Stomach smooth muscle (tissue), 2 donors: Measurements from ENCODE around the gene MAPK8IP1.

Experiments
- H3K27ac ChIP-seq: one replicate; pipeline ENCODE4 v1.7.0; 2013; ENCODE audit warnings: mild to moderate bottlenecking, low read length, inconsistent platforms
- H3K27me3 ChIP-seq, 2 donors: one replicate each; pipeline ENCODE4 v1.7.0; 2013; ENCODE audit warnings: low read length in 2 of 2; ENCODE audit not compliant: insufficient read depth in 2 of 2, control insufficient read depth in 1 of 2
- H3K36me3 ChIP-seq, 2 donors: one replicate each; pipeline ENCODE4 v1.7.0; 2013; ENCODE audit warnings: low read length in 2 of 2; ENCODE audit not compliant: control insufficient read depth in 2 of 2, insufficient read depth in 2 of 2
- H3K4me1 ChIP-seq: one replicate; pipeline ENCODE4 v1.7.0; 2013; ENCODE audit warnings: low read length; ENCODE audit not compliant: control insufficient read depth, insufficient read depth
- H3K4me3 ChIP-seq, 2 donors: one replicate each; pipeline ENCODE4 v1.7.0; 2013; ENCODE audit warnings: low read length in 2 of 2
- H3K9ac ChIP-seq, 2 donors: one replicate each; pipeline ENCODE4 v1.7.0; 2013; ENCODE audit warnings: low read length in 2 of 2, mild to moderate bottlenecking in 1 of 2
- H3K9me3 ChIP-seq, 2 donors: one replicate each; pipeline ENCODE4 v1.7.0; 2013; ENCODE audit warnings: low read length in 2 of 2; ENCODE audit not compliant: control insufficient read depth in 2 of 2
- donor health status: healthy.
- donor health status: Pancreatic carcinoma.

MAPK8IP1 gene

GRCh38 chr11:45909594-45910475, 24.4 kb downstream of the MAPK8IP1 start:
- H3K4me3 ChIP-seq: no peak overlapping the region
- H3K36me3 ChIP-seq: peaks cover 15 to 29% of the 10 kb centered on the region in 2 donors
- H3K4me1 ChIP-seq: peaks cover 8% of the 10 kb centered on the region
- no peaks in the 10 kb centered on the region for H3K9me3 ChIP-seq
- no peaks in the 10 kb centered on the region for H3K27me3 ChIP-seq
- no peak overlapping the region for H3K9ac ChIP-seq
- H3K27ac ChIP-seq: no peak overlapping the region

DNA sequence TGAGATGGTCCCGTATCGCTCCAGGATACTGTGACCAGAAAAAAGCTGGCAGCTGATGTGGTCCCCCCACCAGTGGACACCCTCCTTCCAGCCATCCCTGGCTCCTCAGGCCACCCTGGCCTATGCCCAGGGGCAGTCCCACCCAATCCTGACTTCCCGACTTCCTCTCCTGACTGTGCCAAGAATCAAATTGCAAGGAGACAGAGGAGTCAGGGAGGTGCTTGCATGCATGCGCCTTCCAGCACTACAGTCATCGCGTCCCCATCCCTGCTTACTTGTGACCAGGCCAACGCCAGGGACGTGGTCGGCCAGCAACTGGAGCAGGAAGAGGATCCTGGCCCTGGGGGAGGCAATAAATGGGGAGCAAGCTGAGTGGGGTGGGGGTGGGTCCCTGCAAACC, 25.2 kb downstream of the MAPK8IP1 start:
- H3K27me3 ChIP-seq: no peaks in the 10 kb centered on the region
- peaks cover 20 to 36% of the 10 kb centered on the region in 2 donors for H3K36me3 ChIP-seq

GRCh38 chr11:45913514-45913913, 28.1 kb downstream of the MAPK8IP1 start:
- peaks cover 21 to 41% of the 10 kb centered on the region in 2 donors for H3K36me3 ChIP-seq
- no peak overlapping the region for H3K9ac ChIP-seq
- no peak overlapping the region for H3K27ac ChIP-seq
- peaks cover 16% of the 10 kb centered on the region for H3K4me1 ChIP-seq
- no peak overlapping the region for H3K4me3 ChIP-seq
- H3K9me3 ChIP-seq: no peaks in the 10 kb centered on the region
- H3K27me3 ChIP-seq: no peaks in the 10 kb centered on the region

More for the DNA sequence above, 25.2 kb downstream of the MAPK8IP1 start:
- H3K4me1 ChIP-seq: peaks cover 8% of the 10 kb centered on the region
- H3K9me3 ChIP-seq: no peaks in the 10 kb centered on the region
- H3K4me3 ChIP-seq: no peak overlapping the region
- no peak overlapping the region for H3K27ac ChIP-seq
- no peak overlapping the region for H3K9ac ChIP-seq

- no peak overlapping the region for H3K4me3 ChIP-seq
- no peak overlapping the region for H3K27ac ChIP-seq
- H3K4me1 ChIP-seq: peaks cover 19% of the 10 kb centered on the region
- H3K9ac ChIP-seq: no peak overlapping the region
- H3K9me3 ChIP-seq: no peaks in the 10 kb centered on the region
- H3K27me3 ChIP-seq: no peaks in the 10 kb centered on the region
- H3K36me3 ChIP-seq: peaks cover 21 to 41% of the 10 kb centered on the region in 2 donors
These were observed 28.6 kb downstream of the MAPK8IP1 start for GRCh38 chr11:45913942-45914635.

DNA sequence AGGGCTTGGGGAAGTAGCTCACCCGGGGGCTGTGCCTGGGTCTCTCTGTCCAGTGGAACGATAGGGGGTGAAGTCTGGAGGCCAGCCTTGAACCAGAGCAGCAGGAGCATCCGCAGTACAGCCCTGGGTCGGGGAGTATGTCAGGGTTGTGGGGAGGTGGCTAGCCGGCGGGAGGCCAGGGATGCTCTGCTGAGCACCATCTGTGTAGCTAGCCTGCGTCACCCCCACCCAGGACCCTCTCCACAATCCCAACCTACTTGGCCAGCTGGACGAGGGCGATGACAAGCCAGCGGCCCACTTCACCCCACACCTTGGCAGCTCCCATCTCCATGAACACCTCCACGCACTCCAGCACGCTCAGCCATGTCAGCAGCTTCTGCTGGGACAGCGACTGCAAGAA, 30.0 kb downstream of the MAPK8IP1 start:
- no peaks in the 10 kb centered on the region for H3K27me3 ChIP-seq
- H3K9me3 ChIP-seq: no peaks in the 10 kb centered on the region
- no peak overlapping the region for H3K4me3 ChIP-seq
- no peak overlapping the region for H3K27ac ChIP-seq
- peaks cover 19 to 36% of the 10 kb centered on the region in 2 donors for H3K36me3 ChIP-seq
- H3K9ac ChIP-seq: no peak overlapping the region
- peaks cover 19% of the 10 kb centered on the region for H3K4me1 ChIP-seq

GRCh38 chr11:45917286-45917622, 31.8 kb downstream of the MAPK8IP1 start:
- Histone ChIP-seq H3K36me3 (peaks cover 16 to 29% of the 10 kb centered on the region in 2 donors), H3K4me1 (peaks cover 25% of the 10 kb centered on the region)

DNA sequence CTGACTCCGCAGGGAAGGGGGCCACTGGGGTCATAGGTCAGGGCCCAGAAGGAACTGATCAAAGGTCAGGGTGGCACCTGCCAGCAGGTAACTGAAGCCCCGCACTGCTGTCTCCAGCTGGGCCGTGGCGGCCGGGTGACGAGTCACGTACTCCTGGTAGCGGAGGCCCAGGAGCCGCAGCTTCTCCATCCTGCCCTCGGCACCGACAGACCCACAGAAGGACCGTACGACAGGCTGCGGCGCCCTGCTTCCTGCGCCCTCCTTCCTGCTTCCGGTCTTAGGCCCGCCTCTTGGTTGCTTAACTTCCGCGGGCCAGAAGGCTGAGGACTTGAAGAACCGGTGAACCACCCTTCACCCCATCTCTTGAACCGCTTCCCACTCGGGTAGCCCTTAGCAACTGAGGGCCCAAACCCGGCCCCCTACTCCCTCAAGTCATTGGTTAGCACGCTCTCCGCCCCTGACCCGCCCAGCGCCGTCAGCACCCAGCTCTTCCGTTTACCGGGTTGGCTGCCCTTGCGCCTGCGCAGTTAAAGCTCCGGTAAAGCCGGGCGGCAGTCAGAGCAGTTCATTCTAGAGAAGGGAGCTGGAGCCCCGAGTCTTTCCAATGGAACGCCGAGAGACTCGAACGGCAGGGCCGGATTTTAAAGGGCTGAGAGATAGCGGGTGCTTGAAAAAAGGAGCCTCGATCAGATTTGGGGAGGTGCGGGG, 32.3 kb downstream of the MAPK8IP1 start, which contains the start of gene PEX16:
TSS of gene PEX16 (minus strand) at position 255 of the 708 bp plus-strand sequence. CDS start at position 189, 66 bp downstream.
- peaks cover 9 to 17% of the 10 kb centered on the region in 2 donors for H3K27me3 ChIP-seq
- peaks cover 30% of the 10 kb centered on the region for H3K4me1 ChIP-seq
- H3K9ac ChIP-seq: peak within 1 kb of the TSS; percentile 98 to 99

More at GRCh38 chr11:45917286-45917622, 31.8 kb downstream of the MAPK8IP1 start:
- Histone ChIP-seq H3K4me3 (peak overlapping the region; percentile 98 to 99), H3K27me3 (peaks cover 9 to 12% of the 10 kb centered on the region in 2 donors), H3K9me3 (no peaks in the 10 kb centered on the region), H3K27ac (peak overlapping the region; percentile 93), H3K9ac (peak overlapping the region; percentile 98 to 99)

DNA sequence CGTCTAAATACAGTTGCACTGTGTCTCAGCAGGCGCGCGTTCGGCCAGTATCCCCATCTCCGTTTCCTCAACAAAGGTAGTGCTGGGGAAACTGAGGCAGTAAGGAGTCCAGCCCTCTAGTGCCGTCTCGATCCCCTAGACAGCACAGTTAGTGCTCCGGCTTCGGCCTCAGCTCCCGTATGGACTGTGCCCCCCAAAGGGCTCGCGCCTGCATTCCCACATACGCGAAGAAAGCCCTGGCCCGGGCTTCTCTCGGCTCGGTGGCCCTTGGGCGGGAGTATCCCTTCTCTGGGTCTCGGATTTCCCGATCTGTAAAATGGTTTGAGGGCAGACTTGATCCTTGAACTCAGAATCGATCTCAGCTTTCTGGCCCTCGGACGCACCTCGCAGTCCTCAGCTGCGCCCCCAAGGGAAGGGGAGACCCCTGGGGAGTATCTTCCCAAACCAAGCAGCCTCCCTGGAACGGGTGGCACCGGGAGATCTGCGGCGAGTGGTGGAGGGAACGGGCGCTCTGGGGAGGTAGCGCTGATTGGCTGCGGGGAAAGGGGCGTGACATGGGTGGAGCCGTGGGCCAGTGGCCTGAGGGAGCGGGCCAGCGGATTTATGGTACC, 33.0 kb downstream of the MAPK8IP1 start:
- peaks cover 15 to 24% of the 10 kb centered on the region in 2 donors for H3K36me3 ChIP-seq
- H3K27ac ChIP-seq: peak overlapping the region; percentile 93
- no peaks in the 10 kb centered on the region for H3K9me3 ChIP-seq
- peak overlapping the region; percentile 98 to 99 for H3K9ac ChIP-seq
- peaks cover 36% of the 10 kb centered on the region for H3K4me1 ChIP-seq
- peak overlapping the region; percentile 98 to 99 for H3K4me3 ChIP-seq
- peaks cover 12 to 23% of the 10 kb centered on the region in 2 donors for H3K27me3 ChIP-seq

More for the DNA sequence above, 32.3 kb downstream of the MAPK8IP1 start, which contains the start of gene PEX16:
- H3K4me3 ChIP-seq: peak within 1 kb of the TSS; percentile 98 to 99
- peak within 1 kb of the TSS; percentile 93 for H3K27ac ChIP-seq
- peaks cover 16 to 29% of the 10 kb centered on the region in 2 donors for H3K36me3 ChIP-seq
- no peaks in the 10 kb centered on the region for H3K9me3 ChIP-seq

- Histone ChIP-seq H3K36me3 (peaks cover 9 to 18% of the 10 kb centered on the region in 2 donors), H3K27me3 (peaks cover 15 to 25% of the 10 kb centered on the region in 2 donors), H3K9ac (peak overlapping the region in 1 of 2 donors; percentile 99), H3K4me1 (peaks cover 36% of the 10 kb centered on the region), H3K9me3 (no peaks in the 10 kb centered on the region), H3K4me3 (peak overlapping the region; percentile 98 to 99), H3K27ac (peak overlapping the region; percentile 93)
These were observed 33.7 kb downstream of the MAPK8IP1 start for GRCh38 chr11:45918962-45919675.
